Activated CD4-positive, alpha-beta T cell treated with anti-CD3 and anti-CD28 coated beads for 1 hour (primary cell): ENCODE measurements around the gene CALD1.
"Not testable (repeated sequence)": the region's sequence is repeated elsewhere in the genome, so short reads cannot be mapped to it uniquely, and the experiment has no call there.

Source experiments
- DNase-seq: peaks from one replicate; pipeline ENCODE4 v3.0.0-alpha.2; 2020

Gene CALD1

DNA sequence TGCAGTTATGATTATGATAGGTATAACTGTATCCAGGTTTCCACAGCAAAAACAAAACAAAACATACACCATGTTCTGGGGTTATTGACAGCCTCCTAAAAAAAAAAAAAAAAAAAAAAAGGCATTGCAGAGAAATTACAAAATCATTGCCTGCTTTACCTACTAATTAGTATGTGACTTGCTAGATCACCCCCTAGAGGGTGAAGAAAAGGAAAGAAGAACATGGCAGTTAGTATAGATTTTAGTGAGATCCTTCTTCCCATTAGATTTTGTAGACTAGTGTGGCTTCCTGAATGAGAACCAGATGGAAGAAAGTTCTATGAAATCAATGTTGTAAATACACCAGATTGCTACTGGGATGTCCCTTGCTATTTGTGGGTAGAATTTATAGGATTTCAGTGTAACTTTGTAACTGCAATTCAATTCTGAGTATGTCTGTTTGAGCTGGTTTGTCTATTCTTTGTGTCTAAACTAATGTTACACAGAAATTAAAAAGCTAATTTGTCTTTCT is 182.9 kb downstream of the CALD1 start:
- no peak for DNase-seq

GRCh38 chr7:134963036-134963435 is 183.6 kb downstream of the CALD1 start:
- no peak for DNase-seq

GRCh38 chr7:134966691-134967090 is 187.3 kb downstream of the CALD1 start:
- DNase-seq, result no peak

DNA sequence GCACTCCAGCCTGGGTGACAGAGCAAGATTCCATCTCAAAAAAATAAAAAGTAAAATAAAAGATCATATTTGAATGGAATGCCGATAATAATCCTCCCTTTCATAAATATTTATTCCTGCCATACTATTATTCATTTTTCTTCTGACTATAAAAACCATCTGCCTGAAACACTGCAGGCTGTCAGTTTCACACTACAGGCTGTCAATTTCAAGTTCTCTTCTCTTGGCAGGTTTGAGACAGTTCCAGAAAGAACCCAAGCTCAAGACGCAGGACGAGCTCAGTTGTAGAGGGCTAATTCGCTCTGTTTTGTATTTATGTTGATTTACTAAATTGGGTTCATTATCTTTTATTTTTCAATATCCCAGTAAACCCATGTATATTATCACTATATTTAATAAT is 188.7 kb downstream of the CALD1 start:
- no peak for DNase-seq

DNA sequence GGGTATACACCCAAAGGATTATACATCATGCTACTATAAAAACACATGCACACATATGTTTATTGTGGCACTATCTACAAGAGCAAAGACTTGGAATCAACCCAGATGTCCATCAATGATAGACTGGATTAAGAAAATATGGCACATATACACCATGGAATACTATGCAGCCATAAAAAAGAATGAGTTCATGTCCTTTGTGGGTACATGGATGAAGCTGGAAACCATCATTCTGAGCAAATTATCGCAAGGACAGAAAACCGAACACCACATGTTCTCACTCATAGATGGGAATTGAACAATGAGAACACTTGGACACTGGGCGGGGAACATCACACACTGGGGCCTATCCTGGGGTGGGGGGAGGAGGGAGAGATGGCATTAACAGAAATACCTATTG is 202.2 kb downstream of the CALD1 start:
- DNase-seq, result not testable (repeated sequence)

DNA sequence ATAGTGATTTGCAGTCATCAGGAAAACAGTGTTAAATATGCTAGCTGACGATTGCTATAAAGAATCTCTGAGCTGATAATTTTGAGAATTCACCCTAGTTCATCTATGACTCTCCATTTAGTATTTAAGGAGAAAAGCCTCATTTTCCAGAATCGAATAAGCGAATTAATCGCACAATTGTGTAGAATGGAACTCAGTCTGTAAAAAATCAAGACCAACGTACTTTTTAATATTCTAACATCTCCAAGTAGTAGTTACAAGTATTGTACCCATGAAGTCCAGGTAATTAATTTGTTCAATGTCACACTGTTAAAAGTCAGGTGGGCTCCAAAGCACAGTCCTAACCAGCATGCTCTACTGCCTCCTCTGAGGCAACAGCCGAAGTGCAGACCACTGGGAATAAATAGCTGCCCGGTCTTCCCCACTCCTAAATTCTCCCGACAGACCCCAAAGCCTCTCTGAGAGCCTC is 206.5 kb downstream of the CALD1 start:
- DNase-seq, result no peak

- peak; percentile 79 for DNase-seq
Observed at GRCh38 chr7:134986363-134987251, 207.2 kb downstream of the CALD1 start, which contains the start of gene AGBL3. Gene AGBL3 (plus strand): TSS chr7:134986508. CDS start chr7:134987934, 1,426 bp downstream.

DNA sequence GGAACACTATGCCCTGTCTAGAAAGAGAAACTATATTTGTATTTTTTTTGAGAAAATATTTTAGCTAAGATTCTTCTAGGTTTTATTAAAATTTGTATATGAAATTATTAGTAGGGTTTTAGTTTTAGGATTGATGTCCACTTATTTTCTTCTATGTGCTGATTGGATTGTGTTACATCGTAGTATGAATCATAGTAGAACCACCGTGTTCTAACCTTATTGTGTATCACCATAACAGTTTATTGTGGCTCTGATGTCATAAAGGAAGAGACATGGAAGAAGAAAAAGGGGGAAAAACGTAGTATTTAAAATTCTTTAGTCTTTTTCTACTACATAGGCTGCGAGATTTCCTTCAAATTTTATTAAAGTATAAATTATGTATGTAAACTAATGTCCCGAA is 208.7 kb downstream of the CALD1 start:
- no peak for DNase-seq

DNA sequence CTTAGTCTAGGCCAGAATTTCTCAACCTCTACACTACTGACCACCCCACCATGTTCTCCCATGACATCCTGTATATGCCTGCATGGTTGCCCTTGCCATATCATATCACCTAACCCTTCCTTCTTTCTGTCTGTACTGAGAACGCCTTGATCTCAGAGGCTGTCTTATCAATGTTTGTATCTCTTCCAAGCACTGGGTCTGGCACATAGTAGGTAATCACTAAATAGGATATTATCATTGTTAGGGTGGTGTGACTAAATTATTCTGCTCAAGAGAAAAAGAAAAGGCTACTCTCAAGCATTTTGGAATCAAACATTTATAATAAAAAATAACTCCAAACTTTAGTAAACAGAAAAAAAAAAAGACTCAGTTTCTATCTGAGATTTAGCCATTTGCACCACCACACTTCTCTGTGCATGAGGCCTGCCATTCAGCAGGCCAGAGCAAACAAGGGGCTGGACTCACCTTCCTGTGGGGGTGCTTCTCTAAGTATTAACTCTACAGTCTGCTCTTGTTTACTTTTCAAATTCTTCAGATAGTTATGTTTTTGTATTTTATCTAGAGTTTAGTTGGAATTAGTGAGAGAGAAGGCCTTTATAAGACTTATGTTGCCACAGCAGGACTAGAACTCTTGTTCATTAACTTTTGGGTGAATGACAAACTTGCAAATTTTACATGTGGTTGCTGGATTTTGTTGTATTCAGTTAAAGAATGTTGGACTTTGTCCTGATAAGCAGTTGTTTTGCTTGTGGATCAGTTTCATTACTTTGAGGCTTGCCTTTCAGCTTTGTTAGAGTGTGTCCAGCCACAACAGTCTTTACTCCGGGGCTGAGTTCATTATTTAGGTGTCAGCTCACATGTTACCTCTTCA is 212.3 kb downstream of the CALD1 start:
- DNase-seq, result no peak

GRCh38 chr7:134992626-134993179 is 213.3 kb downstream of the CALD1 start:
- no peak for DNase-seq

- no peak for DNase-seq
Observed at GRCh38 chr7:134993877-134994456, 214.5 kb downstream of the CALD1 start.

DNA sequence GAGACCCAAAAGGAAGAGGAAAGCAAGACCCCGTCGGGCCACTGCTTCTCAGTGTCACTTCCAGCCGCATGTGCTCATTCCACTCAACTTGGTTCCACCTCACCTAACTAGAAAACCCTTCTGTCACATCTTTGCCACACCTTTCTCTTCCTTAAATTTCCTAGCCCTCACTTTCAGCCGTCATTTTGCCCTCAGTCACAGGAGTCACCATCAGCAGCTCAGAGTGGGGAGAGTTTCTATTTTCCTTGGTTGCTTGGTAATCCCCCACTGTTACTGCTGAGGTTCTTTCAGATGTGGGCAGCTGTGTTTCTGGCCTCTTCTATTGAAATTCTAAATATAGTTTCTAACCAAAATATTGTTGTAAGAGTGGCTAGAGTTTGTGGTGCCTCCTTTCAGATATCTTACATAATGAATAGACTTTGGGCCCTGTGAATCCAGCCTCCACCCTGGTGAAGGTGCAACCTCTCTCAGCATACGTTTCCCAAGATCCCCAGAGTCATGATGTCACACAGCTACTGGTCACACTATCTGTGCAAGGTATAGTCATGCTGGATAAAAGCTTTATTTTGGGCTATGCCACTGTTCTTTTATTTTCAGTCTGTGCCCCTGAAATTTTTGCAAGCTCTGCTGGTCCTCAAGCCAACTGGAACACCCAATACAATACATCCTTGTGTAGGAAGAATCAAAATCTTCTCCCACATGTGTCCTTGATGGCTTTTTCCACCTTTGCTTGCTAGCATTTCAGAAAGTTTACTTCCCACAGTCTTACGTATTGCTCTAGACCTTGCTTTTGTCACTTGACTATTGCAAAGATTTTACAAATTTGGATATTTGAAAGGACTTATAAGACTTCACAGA is 216.0 kb downstream of the CALD1 start:
- no peak for DNase-seq

- DNase-seq, result no peak
Observed at GRCh38 chr7:134996097-134996550, 216.7 kb downstream of the CALD1 start.

DNA sequence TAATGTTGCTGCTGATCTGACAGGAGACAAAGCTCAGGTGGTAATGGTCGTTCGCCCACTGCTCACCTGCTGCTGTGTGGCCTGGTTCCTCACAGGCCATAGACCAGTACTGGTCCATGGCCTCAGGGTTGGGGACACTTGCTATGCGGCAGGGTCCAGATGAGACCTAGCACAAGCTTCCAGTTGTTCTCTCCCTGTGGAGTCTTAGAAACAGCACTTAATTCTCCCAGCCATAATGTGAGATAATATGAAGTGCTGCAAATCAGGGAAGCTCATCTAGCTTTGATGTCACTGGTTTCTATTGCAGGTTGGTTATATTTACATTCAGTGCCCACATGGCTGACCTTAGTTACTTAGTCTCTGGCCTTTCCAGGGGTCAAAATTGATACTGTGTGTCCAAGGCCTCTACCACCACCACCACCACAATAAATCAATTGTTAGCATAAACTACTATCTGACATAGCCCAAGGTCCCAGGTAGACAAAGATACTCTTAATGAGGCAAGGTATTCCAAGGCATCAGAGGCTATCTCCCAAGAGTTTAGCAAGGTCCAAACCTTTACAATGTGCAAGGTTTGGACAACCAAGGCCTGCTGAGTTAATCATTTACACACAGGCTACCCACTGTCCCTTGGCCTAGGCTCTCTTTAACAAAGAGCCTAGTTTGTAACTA is 217.9 kb downstream of the CALD1 start:
- no peak for DNase-seq

GRCh38 chr7:134999136-134999535 is 219.7 kb downstream of the CALD1 start:
- DNase-seq, result no peak

- no peak for DNase-seq
Observed at GRCh38 chr7:135001390-135002165, 222.1 kb downstream of the CALD1 start.

GRCh38 chr7:135012229-135012628 is 232.8 kb downstream of the CALD1 start:
- no peak for DNase-seq
